GM18867 (cell line): ENCODE measurements around the gene NTNG2.

Experiments used
- ATAC-seq: cut with Tn5 transposase; IDR thresholded peaks from one replicate; pipeline ENCODE4 v1.9.1; 2021; ENCODE audit warnings: mild to moderate bottlenecking, moderate library complexity; ENCODE audit not compliant: unreplicated experiment

NTNG2 gene

DNA sequence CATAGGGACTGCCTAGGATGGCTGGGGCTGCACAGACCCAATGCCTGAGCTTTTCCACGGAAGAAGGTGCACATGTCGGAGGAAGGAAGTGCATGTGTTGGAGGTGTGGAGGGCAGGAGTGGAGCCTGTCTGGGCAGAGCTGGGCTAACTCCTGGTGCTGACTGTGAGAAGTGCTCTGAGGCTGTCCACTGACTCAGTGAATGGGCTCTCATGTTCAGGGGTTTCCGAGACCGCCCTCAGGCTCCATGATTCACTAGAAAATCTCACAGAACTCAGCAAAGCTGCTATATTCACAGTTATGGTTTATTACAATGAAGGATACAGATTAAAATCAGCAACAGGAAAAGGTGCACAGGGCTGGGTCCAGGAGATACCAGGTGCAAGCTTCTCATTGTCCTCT is 37.2 kb downstream of the NTNG2 start:
- ATAC-seq: no peak

- no peak for ATAC-seq
These were observed 38.8 kb downstream of the NTNG2 start for GRCh38 chr9:132200706-132201105.

- no peak for ATAC-seq
These were observed 39.3 kb downstream of the NTNG2 start for GRCh38 chr9:132201139-132201538.

GRCh38 chr9:132201780-132202703 is 40.2 kb downstream of the NTNG2 start:
- no peak for ATAC-seq

- no peak for ATAC-seq
These were observed 43.0 kb downstream of the NTNG2 start for GRCh38 chr9:132204883-132205282.

DNA sequence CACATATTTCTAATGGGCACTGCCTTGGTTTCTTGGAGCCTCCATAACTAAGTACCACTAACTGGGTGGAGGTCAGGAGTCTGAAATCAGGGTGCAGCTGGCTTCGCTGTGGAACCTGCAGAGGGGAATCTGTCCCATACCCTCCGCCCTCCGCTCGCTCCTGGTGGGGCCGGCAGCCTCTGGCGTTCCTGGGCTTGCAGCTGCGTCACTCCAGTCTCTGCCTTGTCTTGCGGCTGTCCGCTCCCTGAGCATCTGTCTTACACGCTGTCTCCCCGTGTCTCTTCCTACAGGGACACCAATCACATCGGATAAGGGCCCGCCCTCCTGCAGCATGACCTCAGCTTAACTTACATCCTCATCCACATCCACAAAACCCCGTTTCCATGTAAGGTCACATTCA is 45.4 kb downstream of the NTNG2 start:
- no peak for ATAC-seq

GRCh38 chr9:132207839-132208615 is 46.2 kb downstream of the NTNG2 start:
- ATAC-seq: no peak

GRCh38 chr9:132209228-132209627 is 47.4 kb downstream of the NTNG2 start:
- ATAC-seq: no peak

GRCh38 chr9:132210472-132211145 is 48.8 kb downstream of the NTNG2 start:
- ATAC-seq: no peak

- no peak for ATAC-seq
These were observed 49.7 kb downstream of the NTNG2 start for GRCh38 chr9:132211570-132211969.

DNA sequence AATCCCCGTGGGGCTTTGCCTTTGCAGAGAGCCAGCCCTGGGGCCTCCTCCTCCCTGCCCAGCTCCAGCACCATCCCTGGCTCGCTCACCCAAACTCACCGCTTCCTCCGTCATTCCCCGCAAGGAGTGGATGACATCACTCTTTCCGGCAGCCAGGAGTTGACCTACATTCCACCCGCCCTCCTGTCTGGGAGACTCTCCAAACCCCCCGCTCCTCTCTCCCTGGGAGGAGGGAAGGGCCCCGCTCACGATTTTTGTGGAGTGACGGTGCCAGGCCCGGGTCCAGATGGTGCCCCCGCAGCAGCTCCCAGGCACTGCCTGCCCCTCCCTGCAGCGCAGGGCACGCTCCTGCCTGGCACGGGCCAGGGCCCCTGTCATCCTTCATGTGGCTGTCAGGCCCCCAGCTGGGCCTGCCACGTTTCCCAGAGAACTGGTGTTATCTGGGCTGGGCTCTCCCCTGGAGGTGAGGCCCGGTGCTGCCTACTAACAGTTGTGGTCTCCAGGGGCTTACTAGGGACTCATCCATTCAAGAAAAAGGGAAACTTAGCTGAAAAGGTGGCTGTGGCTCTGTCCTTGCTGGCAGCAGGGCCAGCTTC is 52.3 kb downstream of the NTNG2 start:
- ATAC-seq: no peak

- ATAC-seq: no peak
These were observed 55.2 kb downstream of the NTNG2 start for GRCh38 chr9:132216861-132217619.

GRCh38 chr9:132218208-132218607 is 56.4 kb downstream of the NTNG2 start:
- ATAC-seq: no peak

DNA sequence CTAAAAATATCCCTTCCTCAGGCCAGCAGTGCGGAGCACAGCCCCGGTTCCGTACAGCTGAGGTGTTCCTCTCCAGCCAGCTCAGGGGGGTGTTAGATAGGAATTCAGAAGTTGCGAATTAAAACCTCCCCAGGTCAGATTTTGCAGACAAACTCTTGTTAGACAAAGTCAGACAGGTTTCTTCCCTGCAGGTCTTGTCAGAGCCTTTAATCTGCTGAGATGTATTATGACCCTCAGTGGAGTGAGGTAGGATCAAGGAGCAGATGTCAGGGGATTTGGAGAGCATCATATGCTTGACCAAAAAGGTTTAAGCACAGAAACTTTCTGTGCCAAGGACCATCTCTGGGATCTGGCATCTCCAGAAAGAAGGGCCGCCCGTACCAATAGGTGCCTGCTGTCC is 60.1 kb downstream of the NTNG2 start:
- ATAC-seq: no peak

- no peak for ATAC-seq
These were observed 62.8 kb downstream of the NTNG2 start for GRCh38 chr9:132224645-132225044.

- ATAC-seq: no peak
These were observed 64.9 kb downstream of the NTNG2 start for GRCh38 chr9:132226571-132227430.

DNA sequence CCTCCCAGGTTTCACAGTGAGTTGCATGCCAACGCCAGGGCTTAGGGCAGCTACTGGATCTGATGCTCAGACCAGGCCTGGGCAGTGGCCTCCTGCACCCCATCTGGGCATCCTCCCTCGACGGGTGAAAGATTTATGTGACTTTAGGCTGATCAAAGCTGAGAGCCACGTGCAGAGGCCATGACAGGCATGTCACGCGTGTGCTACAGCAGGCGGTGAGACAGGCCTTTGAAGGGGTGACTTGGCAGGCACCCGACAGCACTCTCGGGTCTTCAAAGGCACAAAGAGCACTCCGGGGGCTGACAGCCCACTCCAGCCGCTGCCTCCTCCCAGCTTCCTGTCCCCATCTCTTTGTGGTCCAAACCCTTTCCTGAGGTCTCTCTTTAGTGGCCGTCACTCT is 66.2 kb downstream of the NTNG2 start:
- ATAC-seq: no peak

GRCh38 chr9:132230605-132231004 is 68.7 kb downstream of the NTNG2 start:
- no peak for ATAC-seq

DNA sequence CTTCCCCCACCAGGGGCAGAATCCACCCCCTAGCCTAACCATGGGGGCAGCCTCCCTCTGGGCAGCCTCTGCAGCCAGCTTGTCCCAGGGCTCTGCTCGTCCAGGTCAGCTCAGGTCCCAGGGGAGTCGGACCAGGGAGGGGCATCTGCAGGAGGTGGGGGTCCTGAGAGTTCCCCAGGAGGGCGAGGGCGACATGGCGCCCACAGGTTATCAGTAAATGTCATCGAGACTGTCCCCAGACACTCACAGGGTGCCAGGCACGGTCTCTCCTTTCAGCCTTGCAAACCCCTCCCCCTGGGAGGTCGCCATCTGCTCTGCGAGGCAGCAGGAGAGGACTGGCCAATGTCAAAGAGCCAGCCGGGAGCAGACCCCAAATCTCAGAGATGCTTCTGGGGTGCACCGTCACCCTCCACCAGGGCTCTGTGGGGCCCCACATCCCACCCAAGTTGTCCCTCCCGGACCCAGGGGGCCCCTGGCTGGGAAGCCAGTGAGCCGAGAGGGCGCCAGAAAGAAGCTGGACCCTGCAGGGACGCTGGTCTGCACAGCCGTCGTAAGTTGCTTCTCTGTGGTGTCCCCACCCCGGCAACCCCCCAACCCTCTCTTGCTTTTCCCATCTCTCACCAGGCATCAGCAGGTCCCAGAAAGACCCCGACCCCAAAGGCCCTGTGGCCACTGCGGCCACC is 69.3 kb downstream of the NTNG2 start:
- ATAC-seq: no peak
